Measurements from ENCODE around the gene SIRPG.

SIRPG gene

DNA sequence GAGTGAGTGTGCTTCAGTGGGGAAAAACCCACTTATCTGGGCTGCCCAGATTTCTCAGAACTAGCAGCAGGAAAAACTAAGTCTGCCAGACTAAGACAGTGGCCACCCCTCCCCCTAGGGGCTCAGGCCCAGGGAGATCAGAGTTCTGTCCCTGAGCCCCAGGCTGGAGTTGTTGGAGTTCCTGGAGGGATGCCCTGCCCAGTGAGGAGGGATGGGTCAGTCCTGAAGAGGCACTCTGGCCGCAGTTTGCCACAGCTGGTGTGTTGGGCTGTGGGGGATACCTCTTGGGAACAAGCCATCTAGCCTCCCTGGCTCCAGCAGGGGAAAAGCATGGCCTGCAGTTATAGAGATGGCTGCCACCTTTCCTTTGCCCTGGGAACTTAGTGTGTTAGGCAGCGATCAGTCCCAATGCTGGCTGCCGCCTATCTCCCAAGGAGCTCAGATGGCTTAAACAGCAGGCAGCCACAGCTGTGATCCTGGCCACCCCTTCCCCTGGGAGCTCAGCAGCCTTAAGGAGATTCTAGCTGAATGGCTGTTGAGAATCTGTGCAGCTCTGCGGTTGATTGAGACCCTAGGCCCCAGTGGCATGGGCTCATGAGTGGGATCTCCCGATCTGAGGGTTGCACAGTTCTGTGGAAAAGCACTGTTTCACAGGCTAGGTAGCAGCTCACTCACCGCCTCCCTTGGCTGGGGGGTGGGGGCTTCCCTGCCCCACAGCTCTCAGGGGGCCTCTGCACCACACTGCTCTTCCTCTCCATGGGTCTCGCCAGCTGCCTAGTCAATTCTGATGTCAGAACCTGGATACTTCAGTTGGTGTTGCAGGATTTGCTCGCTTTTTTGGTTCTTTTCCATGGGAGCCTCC, 13.2 kb downstream of the SIRPG start:
- TF ChIP-seq TAF1 (IDR thresholded peaks at IDR 0.05; ENCODE audit: borderline replicate concordance, insufficient read depth, low read length) (no peak), SIN3A (IDR thresholded peaks at IDR 0.05; ENCODE audit: borderline replicate concordance, insufficient read depth, low read length) (no peak), POLR2AphosphoS5 (IDR thresholded peaks at IDR 0.05; ENCODE audit: low read depth, low read length) (no peak), FOXP2 (optimal IDR thresholded peaks at IDR 0.05; ENCODE audit: borderline replicate concordance, extremely low read depth, extremely low read length, insufficient read depth) (no peak), REST (IDR thresholded peaks at IDR 0.05; ENCODE audit: insufficient read depth in 1 of 2, low read depth in 2 of 2, low read length in 2 of 2) (no peak)

DNA sequence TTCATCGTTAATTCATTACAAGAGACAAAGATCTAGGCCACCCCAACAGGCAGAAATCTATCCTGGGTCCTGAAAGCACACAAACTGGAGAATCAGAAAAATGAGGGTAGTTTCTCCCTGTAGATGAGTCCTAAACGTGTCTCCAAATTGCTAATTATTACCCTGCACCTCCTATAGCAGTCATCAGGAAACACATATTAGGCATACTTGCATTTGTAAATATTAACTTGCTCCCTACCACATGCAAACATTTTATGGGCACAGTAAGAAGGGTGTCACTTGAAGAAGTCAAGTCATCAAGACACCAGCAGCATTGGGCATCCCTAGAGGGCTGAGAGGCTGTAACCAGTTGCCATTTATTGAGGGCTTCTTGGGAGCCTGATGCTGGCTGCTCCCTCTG, 19.8 kb downstream of the SIRPG start:
- TF ChIP-seq TAF1 (IDR thresholded peaks at IDR 0.05; ENCODE audit: borderline replicate concordance, insufficient read depth, low read length): no peak
- no peak for TF ChIP-seq FOXP2 (optimal IDR thresholded peaks at IDR 0.05; ENCODE audit: borderline replicate concordance, extremely low read depth, extremely low read length, insufficient read depth)
- no peak for TF ChIP-seq SIN3A (IDR thresholded peaks at IDR 0.05; ENCODE audit: borderline replicate concordance, insufficient read depth, low read length)
- no peak for TF ChIP-seq POLR2AphosphoS5 (IDR thresholded peaks at IDR 0.05; ENCODE audit: low read depth, low read length)
- TF ChIP-seq REST (IDR thresholded peaks at IDR 0.05; ENCODE audit: insufficient read depth in 1 of 2, low read depth in 2 of 2, low read length in 2 of 2): no peak

- TF ChIP-seq SIN3A (IDR thresholded peaks at IDR 0.05; ENCODE audit: borderline replicate concordance, insufficient read depth, low read length): no peak
- no peak for TF ChIP-seq FOXP2 (optimal IDR thresholded peaks at IDR 0.05; ENCODE audit: borderline replicate concordance, extremely low read depth, extremely low read length, insufficient read depth)
- TF ChIP-seq POLR2AphosphoS5 (IDR thresholded peaks at IDR 0.05; ENCODE audit: low read depth, low read length): no peak
- no peak for TF ChIP-seq TAF1 (IDR thresholded peaks at IDR 0.05; ENCODE audit: borderline replicate concordance, insufficient read depth, low read length)
- no peak for TF ChIP-seq REST (IDR thresholded peaks at IDR 0.05; ENCODE audit: insufficient read depth in 1 of 2, low read depth in 2 of 2, low read length in 2 of 2)
Measured at GRCh38 chr20:1637226-1637625, 20.4 kb downstream of the SIRPG start.

- TF ChIP-seq SIN3A (IDR thresholded peaks at IDR 0.05; ENCODE audit: borderline replicate concordance, insufficient read depth, low read length) (no peak), POLR2AphosphoS5 (IDR thresholded peaks at IDR 0.05; ENCODE audit: low read depth, low read length) (no peak), TAF1 (IDR thresholded peaks at IDR 0.05; ENCODE audit: borderline replicate concordance, insufficient read depth, low read length) (no peak), REST (IDR thresholded peaks at IDR 0.05; ENCODE audit: insufficient read depth in 1 of 2, low read depth in 2 of 2, low read length in 2 of 2) (no peak), FOXP2 (optimal IDR thresholded peaks at IDR 0.05; ENCODE audit: borderline replicate concordance, extremely low read depth, extremely low read length, insufficient read depth) (no peak)
Measured at GRCh38 chr20:1636621-1637020, 21.0 kb downstream of the SIRPG start.

Measured in PFSK-1 (cell line).